ENCODE measurements around the gene NRG3.
"Not testable (repeated sequence)": the region's sequence is repeated elsewhere in the genome, so short reads cannot be mapped to it uniquely, and the experiment has no call there.

The NRG3 gene

DNA sequence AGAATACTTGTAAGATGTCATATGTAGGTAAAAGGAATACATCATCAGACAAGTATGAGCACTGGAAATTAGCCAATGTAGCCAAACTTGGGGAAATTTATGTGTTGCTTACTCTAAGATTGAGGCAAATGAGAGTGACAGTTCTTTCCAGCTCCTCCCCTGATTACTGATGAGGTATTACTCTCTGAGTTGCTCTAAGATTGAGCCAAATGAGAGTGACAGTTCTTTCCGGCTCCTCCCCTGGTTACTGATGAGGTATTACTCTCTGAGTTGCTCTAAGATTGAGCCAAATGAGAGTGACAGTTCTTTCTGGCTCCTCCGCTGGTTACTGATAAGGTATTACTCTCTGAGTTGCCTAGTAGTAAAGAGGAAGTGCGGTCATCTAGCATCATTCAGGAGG is 435.8 kb downstream of the NRG3 start:
- no peak for DNase-seq

DNA sequence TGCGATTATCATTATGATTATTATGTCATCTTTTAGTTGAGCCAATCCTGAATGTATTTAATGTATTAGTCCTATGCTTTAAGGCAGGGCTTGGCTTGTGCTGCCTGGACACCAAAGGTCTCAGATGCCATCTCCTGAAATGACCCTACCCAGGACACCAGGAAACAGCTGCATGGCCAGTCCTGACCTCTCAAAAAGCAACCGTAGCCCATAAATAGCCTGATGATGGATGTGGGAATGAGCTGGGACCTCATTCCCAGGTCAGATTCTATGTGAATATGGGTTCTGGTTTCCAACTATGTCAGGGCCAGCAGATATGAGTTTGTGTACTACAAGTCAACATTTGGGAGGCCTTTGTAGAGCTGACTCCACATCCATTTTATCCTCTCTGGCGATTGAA is 438.4 kb downstream of the NRG3 start:
- no peak for DNase-seq

GRCh38 chr10:82318534-82318933 is 443.5 kb downstream of the NRG3 start:
- DNase-seq: no peak

DNA sequence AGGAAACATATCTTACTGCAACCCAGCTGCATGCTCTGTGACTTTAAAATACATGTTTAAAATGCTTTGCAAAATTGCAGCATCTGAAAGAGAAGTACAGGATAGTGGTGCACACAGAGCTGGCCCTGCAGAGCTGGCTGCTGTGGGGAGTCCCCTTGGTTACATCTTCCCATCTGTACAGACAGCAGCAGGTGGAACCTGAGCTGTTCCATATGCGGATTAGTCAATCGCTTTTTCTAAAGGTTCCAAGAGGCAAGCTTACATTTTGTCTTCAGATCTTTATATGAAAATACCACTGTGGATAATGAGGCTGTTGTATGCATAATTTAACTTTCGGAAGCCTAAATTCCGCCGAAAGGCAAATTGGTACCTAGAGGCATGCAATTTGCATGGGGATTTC is 444.1 kb downstream of the NRG3 start:
- no peak for DNase-seq

GRCh38 chr10:82319562-82319961 is 444.6 kb downstream of the NRG3 start:
- no peak for DNase-seq

DNA sequence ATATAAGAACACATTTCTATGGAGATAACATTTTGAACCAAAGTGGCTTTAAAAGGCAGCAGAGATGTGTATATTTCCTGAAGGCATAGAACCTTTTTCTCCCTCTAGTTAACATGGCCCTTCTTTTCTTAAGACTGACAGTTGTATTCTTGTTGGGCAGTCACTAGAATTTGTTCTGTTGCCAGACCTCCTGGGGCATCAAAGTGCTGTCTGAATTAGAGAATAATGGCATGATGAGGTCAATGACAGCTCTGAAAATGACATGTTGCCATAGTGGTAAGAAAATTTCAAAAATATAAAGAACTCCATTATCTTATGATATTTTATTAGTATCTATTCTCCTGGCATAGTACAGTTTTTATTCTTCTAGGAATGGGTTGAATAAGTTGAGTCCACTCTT is 446.7 kb downstream of the NRG3 start:
- DNase-seq: no peak

DNA sequence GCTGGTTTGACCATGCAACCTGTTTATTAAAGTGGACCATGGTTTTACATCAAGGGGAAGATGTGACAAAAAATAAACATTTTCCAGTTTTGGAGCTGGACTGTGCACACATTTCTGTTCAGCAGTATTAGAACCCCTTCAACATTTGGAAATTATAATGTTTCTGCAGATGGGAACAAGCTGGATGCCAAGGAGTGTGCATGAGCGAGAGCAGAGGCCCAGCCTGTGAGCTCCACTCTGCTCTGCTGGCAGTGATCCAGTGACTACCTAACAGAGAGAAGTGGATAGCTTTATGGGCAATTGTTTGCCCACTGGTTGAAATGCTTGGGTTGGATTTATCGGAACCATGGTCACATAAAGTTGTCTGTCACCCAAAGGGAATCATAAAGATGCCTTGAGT is 456.7 kb downstream of the NRG3 start:
- no peak for DNase-seq

GRCh38 chr10:82335831-82336230 is 460.8 kb downstream of the NRG3 start:
- no peak for DNase-seq

GRCh38 chr10:82340166-82340565 is 465.2 kb downstream of the NRG3 start:
- no peak for DNase-seq

- DNase-seq: not testable (repeated sequence)
Measured at GRCh38 chr10:82349590-82349989, 474.6 kb downstream of the NRG3 start.

- no peak for DNase-seq
Measured at GRCh38 chr10:82353381-82353780, 478.4 kb downstream of the NRG3 start.

GRCh38 chr10:82358486-82359099 is 483.6 kb downstream of the NRG3 start:
- DNase-seq: no peak

DNA sequence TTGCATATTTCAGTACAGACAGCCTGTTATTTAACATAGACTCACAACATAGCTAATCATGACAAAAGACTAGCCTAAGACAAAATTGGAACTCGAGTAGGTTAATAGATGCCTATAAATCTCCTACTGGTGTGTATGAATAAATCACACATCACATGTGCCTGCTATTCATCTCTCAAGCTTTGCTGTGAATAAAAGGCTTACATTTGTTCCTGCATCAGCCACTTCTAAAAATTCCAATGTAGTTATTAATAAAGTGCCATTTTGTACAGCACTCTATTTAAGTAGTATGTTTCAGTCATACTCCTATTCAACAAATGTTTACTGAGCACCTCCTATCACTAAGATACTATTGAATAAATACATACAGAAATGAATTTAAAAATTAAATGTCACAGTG is 486.3 kb downstream of the NRG3 start:
- no peak for DNase-seq

DNA sequence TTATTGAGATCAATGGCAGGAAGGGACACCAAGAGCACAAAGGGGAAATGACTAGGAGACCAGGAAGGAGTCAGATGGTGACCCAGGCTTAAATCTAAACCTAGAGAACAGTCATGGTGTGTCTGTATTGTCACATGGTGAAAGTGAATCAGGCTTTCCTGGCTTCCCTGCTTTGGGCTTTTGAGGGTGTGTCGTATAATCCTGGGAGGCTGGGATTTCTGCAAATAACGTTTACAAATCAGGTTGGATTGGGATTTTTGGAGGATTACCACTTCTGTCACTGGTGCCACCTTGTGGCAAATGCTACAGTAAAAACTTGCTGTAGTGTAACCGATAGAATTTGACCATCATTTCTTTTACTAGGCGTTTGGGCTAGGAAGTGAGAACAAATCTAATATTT is 502.6 kb downstream of the NRG3 start:
- DNase-seq: no peak

DNA sequence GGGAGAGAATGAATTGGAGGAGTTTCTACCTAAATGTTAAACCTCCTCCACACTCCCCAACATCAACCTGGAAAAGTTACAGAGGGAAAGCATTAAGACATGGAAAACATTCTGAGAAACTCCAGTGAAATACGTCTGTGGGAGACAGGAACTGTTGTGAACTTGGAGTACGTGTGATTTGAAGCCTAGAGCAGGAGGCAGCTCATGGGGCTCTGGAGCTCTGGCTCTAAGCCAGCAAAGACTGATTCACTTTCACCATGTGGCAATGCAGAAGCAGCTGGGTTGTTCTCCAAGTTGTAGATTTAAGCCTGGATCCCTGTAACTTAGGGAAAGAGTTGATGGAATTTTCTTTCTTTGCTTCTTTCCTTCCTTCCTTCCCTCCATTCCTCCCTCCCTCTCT is 503.2 kb downstream of the NRG3 start:
- no peak for DNase-seq

- no peak for DNase-seq
Measured at GRCh38 chr10:82383350-82383749, 508.4 kb downstream of the NRG3 start.

DNA sequence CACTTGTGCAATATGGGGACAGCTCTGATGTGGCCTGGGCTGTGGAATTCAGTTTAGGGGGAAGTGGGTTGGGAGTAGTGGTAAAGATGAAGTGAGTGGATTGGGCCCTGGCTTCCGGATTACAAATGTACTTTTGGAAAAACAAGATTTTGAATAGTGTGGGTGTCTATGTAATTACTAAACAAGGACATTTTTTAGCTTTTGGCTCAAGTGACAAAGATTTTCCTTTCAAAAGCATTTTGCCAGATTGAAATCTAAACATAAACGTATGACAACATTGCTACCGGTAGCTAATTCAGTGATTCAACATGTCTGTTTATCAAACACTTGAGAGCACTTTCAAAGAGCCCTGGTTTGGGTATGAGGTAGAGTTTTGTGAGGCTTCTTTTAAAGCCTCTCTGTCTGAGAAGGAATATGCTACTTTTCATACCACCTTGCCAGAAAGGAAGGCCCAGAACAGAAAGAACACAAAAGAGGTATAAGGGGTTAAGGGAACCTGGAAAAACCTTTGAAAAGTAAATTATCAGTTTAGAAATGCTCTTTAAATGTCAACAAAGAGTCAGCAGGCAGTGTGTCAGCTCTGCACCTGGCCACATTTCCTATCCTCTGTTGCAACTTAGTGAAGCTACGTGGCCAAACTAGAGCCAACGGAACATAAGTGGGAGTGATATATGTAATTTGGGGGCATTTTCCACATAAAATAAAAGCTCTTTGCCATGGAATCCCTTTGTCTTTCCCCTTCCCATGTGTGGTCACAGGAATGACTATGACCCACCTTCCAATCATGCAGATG is 516.1 kb downstream of the NRG3 start:
- DNase-seq: no peak

DNA sequence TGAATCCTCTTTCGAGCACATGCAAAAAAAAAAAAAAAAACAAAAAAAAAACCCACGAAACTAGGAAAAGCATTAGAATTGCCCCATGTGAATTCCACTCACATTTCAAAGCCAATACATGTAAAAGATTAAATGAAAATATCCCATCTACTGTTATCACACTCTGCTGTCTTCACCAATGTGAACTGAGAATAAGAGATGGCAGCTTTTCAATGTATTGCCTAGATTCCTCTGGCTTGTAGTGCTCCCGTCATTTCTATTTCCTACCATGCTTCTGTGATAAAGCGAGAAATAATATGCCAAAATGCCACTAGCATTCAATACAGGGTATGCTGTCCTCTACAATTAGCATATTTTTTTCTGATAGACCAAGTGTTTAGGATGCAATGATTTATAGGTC is 517.0 kb downstream of the NRG3 start:
- no peak for DNase-seq

DNA sequence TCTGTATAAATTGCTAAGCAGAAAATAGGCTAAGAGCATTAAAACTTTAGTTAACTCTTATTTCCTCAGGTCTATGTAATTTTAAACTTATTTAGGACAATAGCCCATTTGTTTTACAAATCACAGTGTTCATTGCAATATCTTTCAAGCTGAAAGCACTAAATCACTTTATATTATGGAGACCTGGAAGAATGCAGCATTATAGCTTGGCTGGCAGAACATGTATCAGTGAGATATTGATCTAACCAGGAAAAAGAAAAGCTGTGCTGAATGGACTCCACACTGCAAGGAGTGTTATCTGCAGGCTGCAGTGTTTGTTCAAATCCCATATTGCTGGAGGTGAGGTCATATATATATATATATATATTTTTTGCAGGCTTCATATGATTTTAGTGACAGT is 517.5 kb downstream of the NRG3 start:
- no peak for DNase-seq

DNA sequence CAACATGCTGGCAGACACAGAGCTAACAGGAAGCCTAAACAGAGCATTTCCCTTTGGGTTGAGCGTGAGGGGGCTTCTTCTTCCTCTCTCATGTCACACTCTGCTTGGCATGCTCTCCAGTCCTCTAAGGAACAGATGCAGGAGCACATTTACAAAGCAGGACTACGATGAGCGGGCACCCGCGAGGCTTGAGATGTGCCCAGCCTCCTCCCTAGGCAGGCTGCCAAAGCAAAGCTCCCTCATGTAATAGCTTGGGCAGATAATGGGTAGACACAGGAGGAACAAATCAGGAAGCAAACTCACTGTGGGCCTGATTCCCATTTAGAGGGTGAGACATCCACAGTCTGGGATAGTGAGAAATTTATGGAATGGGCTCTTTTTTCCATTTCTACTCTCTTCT is 519.1 kb downstream of the NRG3 start:
- DNase-seq: no peak

- DNase-seq: no peak
Measured at GRCh38 chr10:82394987-82395386, 520.0 kb downstream of the NRG3 start.

DNA sequence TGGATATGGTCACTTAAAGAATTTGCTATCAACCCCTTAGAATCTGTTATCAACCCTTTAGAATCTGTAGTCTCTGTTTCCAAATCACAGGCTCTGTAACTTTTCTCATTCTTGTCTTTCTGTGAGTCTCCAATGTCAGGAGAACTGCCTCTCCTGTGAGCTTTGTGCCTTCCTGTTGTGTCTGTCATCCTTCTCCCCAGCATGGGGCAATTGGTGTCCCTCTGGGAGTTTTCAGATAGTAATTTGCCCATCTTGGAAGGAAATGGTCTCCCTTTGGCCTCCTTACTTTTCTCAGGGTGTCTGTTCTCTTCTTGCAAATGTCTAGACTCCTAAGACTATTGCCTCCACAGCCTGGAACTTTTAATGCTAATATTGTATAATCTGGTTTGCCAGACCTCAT is 521.9 kb downstream of the NRG3 start:
- DNase-seq: no peak

DNA sequence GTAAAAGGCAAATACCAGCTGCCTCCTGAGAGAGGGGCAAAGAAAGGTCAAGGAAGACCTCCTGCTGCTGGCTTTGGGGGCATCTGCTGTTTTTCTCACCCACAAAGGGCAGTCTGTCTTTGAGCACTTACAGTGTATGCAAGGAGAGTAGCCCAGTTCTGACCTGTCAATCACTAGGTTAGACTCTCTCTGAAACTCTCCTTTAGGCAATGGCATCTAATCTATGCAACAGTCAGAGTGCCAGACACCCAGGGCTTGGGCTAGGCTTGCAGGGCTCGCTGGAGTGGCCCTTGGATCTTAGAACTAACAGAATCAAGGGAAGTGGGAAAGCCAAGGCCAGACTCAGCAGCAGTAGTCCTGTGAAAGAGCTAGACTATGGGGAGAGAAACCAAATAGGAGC is 522.9 kb downstream of the NRG3 start:
- no peak for DNase-seq

GRCh38 chr10:82399850-82400249 is 524.9 kb downstream of the NRG3 start:
- DNase-seq: no peak

GRCh38 chr10:82400841-82401240 is 525.8 kb downstream of the NRG3 start:
- no peak for DNase-seq

Data from activated CD4-positive, alpha-beta T cell treated with anti-CD3 and anti-CD28 coated beads, Interleukin-10, Interleukin-2, amounts not matched to agents 100 ng/mL and 50 ng/mL, durations not matched to agents 16 hours and 8 hours (primary cell).